ENCODE data around the gene FAM162A.
"Not testable (repeated sequence)": the region's sequence is repeated elsewhere in the genome, so short reads cannot be mapped to it uniquely, and the experiment has no call there.

Gene FAM162A

DNA sequence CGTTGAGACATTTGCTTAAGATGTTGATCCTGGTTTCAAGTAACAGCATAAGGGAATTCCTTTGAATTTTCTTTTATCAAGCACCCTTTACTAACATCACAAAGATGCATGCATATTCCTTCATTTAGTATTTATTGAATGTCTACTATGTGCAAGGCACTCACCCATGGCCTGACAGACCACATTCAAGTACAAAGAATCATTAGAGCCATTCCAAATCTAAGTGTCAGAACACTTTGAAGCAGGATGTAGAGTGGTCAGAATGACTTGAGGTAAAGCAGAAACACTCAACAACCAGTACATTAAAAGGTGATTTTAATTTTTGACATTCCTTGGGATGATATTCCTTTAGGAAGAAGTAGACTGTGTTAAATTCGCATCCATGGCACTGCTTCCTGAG, 37.9 kb downstream of the FAM162A start:
- DNase-seq = no peak

DNA sequence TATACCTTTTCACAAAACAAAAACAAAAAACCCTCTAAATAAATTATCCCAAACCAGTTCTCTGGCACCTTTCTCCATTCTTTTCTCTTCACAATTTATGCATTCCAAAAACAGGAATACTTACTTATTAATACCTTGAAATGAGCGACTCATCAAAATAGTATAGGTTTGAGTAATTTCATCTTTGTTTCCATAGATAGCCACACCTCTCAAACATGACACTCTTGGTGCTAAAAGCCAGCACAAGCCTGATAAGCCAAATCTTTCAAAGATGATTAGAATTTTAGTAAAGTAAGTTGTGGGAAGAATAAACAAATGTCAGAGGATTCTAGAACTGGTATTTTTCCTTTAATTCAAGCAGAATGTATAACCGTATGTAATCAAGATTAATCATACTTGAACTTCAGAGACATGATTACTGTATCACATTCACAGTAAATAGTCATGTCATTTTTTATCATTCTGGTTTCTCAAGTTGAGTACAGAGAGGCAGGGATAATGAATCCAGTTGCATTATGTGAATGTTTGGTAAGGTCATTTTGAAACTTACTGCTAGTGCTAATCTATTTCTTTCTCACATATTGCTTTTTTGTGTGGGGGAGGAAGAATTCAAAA, 44.0 kb downstream of the FAM162A start:
- DNase-seq = no peak

DNA sequence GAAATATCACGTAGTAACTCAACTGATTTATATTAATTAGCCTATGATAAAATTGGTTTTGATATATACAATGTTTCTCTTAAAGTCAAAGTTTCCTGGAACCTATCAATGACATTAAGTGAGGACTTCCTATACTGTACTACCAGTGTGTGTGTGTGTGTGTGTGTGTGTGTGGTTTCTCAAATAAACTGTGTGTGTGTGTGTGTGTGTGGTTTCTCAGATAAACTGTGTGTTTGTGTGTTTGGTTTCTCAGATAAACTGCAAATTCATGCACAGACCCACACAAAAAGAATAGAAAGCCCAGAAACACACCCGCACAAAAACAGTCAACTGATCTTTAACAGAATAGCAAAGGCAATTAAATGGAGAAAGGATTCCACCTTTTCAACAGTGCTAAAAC, 46.4 kb downstream of the FAM162A start:
- no peak for DNase-seq

DNA sequence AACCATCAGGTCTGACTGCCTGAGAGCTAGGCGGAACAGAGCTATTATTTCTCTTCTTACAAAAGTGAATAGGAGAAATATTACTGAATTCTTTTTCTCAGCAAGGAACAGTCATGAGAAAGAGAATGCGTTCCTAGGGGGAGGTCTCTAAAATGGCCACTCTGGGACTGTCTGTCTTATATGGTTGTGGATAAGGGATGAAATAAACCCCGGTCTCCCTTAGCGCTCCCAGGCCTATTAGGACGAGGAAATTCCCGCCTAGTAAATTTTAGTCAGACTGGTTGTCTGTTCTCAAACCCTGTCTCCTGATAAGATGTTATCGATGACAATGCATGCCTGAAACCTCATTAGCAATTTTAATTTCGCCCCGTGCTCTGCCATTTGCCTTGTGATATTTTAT, 52.0 kb downstream of the FAM162A start:
- no peak for DNase-seq

DNA sequence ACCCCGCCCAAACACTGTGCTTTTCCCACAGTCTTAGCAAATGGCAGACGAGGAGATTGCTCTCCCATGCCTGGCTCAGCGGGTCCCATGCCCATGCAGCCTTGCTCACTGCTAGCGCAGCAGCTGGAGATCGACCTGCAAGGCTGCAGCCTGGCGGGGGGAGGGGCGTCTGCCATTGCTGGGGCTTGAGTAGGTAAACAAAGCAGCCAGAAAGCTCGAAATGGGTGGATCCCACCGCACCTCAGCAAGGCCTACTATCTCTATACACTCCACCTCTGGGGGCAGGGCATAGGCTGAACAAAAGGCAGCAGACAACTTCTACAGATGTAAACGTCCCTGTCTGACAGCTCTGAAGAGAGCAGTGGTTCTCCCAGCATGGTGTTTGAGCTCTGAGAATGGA, 59.1 kb downstream of the FAM162A start:
- no peak for DNase-seq

DNA sequence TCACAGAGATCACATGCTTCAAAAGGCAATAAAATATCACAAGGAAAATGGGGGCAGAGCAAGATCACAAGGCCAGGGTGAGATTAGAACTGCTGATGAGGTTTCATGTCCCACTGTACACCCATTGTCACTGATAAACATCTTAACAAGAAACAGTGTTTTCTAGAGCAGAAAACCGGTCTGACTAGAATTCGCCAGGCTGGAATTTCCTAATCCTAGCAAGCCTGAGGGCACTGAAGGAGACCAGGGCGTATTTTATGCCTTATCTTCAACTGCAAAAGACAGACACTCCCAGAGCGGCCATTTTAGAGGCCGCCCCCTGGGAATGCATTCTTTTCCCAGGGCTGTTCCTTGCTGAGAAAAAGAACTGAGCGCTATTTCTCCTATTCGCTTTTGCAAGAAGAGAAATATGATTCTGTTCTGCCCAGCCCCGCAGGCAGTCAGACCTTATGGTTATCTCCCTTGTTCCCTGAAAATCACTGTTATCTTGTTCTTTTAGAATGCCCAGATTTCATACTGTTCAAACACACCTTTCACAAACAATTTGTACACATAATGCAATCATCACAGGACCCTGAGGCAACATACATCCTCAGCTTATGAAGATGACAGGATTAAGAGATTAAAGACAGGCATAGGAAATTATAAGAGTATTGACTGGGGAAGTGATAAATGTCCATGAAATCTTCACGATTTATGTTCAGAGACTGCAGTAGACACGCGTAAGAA, 59.9 kb downstream of the FAM162A start:
- not testable (repeated sequence) for DNase-seq

DNA sequence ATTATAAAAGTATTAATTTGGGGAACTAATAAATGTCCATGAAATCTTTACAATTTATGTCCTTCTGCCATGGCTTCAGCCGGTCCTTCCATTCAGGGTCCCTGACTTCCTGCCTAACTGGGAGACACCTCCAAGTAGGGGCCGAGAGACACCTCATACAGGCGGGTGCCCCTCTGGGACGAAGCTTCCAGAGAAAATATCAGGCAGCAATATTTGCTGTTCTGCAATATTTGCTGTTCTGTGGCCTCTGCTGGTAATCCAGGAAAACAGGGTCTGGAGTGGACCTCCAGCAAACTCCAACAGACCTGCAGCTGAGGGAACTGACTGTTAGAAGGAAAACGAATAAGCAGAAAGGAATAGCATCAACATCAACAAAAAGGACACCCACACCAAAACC, 60.5 kb downstream of the FAM162A start:
- not testable (repeated sequence) for DNase-seq

DNA sequence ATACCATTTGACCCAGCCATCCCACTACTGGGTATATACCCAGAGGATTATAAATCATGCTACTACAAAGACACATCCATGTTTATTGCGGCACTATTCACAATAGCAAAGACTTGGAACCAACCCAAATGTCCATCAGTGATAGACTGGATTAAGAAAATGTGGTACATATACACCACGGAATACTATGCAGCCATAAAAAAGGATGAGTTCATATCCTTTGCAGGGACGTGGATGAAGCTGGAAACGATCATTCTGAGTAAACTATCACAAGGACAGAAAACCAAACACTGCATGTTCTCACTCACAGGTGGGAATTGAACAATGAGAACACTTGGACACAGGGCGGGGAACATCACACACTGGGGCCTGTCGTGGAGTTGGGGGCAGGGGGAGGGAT, 64.2 kb downstream of the FAM162A start:
- DNase-seq = not testable (repeated sequence)

DNA sequence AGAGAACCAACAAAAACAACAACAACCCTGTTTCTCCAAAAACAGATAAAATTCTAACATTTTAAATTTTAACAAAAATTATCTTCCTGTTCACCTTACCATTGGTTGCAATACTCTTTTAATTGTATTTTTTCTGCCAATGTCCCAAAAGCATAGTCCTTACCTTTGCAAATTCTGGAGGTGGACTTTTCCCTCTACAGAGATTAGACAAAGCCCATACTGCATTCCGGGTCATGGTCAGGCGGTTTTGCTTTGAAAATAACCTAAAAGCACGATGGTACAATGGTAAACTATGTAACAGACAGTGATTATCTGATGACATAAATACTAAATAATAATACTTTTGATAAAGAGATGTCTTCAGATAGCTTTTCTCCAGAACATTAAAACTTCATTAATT, 67.4 kb downstream of the FAM162A start:
- no peak for DNase-seq

DNA sequence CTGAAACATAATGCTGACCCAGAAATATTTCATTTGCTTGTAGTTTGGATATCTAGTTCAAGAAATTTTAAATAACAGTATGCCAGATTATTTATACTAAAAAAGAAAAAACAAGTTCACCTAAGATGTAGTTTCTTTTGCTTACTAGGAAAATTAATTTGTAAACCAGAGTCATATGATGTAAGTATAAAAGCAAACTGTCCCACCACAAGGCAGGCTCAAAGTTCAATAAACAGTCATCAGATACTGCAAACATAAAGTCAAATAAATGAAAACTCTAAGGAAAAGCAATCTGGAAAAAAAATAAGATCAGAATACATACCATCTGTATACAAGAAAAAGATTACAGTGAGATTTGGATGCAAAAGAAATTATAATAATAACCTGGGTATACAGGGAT, 72.1 kb downstream of the FAM162A start:
- DNase-seq = no peak

DNA sequence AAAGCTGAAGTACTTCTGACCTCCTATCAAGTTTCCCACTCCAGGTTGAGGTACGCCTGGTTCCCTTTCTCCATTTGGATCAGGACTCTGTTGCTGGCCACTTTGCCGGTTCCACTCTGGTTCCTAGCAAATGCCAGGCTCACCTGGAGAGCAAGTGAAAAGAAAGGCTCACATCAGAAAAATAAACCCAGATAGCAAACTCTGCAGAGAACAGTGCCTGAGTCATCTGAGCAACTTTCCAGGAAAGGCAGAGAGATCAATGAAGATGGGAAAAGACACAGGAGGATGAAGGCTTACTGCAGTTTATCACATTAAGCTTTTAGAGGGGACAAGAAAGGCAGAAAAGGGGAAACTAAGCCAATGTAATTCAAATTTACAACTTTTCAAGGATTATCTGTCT, 73.7 kb downstream of the FAM162A start:
- DNase-seq = no peak

DNA sequence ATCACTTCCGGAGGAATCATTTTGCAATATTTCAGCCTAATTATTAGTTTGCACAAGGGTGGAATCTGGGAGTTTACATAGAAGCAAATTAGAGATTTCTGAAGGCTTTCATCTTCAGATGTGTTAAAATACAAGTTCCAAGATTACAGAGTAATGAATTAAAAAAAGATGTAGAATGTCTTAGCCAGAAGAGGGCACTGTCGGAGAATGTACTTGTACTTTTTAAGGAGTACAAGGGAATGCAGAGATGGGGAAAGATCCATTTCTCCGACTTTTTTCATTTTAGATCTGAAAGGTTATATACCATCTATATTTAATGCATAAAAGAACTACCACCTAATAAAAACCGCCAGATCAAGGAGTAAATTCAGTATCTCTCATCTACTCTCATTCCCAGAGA, 75.0 kb downstream of the FAM162A start:
- DNase-seq = no peak

DNA sequence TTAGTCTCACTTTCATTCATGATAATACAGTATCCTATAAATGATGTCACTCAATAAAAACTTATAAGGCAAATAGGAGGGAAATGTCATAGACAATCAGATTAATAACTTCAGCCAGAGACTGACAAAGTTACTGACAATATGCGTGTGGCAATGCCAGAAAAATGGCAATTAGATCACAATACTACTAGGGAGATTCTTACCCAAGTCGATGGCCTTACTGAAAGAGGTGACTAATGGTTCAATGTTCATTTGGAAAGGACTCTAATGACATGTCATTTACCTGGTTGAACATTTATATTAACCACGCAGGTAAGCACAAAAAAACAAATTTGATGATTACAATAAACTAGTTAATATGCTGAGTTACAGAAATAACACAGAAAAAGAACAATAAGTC, 77.8 kb downstream of the FAM162A start:
- no peak for DNase-seq

Data from stimulated activated CD8-positive, alpha-beta memory T cell treated with anti-CD3 and anti-CD28 coated beads, Interleukin-4, amount 100 ng/mL, for 48 hours (primary cell).